Measurements from ENCODE around the gene SLC36A1. TPM values are rescaled to one million over a fixed set of nuclear protein-coding genes. Genes with fewer than 3 reads are reported as not detected.

SLC36A1 gene
- total and polyA plus RNA-seq, 2 donors (not counting 1 experiment from before 2014, with no cell fraction given) = 4.6 to 18.9 TPM

- no peaks in the 10 kb centered on the region for H3K9me3 ChIP-seq (ENCODE audit: control insufficient read depth, insufficient read depth, low read depth, low read length)
- TF ChIP-seq CTCF (conservative IDR thresholded peaks at IDR 0.05 in 1 of 2, IDR thresholded peaks at IDR 0.05 in 1 of 2; ENCODE audit: low read depth in 1 of 2, low read length in 2 of 2) (no peak), EZH2 (IDR thresholded peaks at IDR 0.05; ENCODE audit: low read length, missing control alignments) (no peak)
Measured at GRCh38 chr5:151541571-151541970, 94.2 kb downstream of the SLC36A1 start.

More at GRCh38 chr5:151541571-151541970, 94.2 kb downstream of the SLC36A1 start:
- no peak for DNase-seq (ENCODE audit: low read depth in 2 of 2)
- Histone ChIP-seq H3K36me3 (ENCODE audit: control insufficient read depth, insufficient read depth, low read length) (no peaks in the 10 kb centered on the region), H3K79me2 (ENCODE audit: control insufficient read depth, insufficient read depth, low read length) (no peaks in the 10 kb centered on the region), H3K27ac (ENCODE audit: insufficient read depth, low read length) (no peak overlapping the region), H3K27me3 (ENCODE audit: control insufficient read depth, insufficient read depth, low read length) (no peaks in the 10 kb centered on the region), H4K20me1 (ENCODE audit: control insufficient read depth, extremely low read depth, insufficient read depth, low read length) (no peaks in the 10 kb centered on the region), H3K4me3 (replicated peaks in 1 of 4; ENCODE audit: control extremely low read depth in 1 of 4, insufficient read depth in 1 of 4, low read depth in 3 of 4, low read length in 4 of 4) (no peak overlapping the region), H3K4me1 (ENCODE audit: control insufficient read depth, extremely low read depth, insufficient read depth, low read length) (no peaks in the 10 kb centered on the region), H2AFZ (ENCODE audit: low read length) (no peak overlapping the region), H3K4me2 (ENCODE audit: extremely low read depth, insufficient read depth, low read length) (no peak overlapping the region), H3K9ac (ENCODE audit: insufficient read depth, low read length) (no peak overlapping the region)

Other genes starting within 250 kb of the SLC36A1 start
- 4.0 and 6.4 TPM in 2 replicates for gene CCDC69, start 223.5 kb upstream of the SLC36A1 start, total RNA-seq
- 1.5 and 2.3 TPM in 2 replicates for gene CCDC69, start 223.5 kb upstream of the SLC36A1 start, polyA plus RNA-seq
- 24.9 and 28.2 TPM in 2 replicates for gene GM2A, start 194.4 kb upstream of the SLC36A1 start, total RNA-seq
- 11.9 and 20.0 TPM in 2 replicates for gene GM2A, start 194.4 kb upstream of the SLC36A1 start, polyA plus RNA-seq
- gene SLC36A3, start 143.8 kb upstream of the SLC36A1 start, total RNA-seq = not detected in 2 replicates
- gene SLC36A3, start 143.8 kb upstream of the SLC36A1 start, polyA plus RNA-seq = not detected in 2 replicates
- not detected in 2 replicates for gene SLC36A2, start 100.0 kb upstream of the SLC36A1 start, total RNA-seq
- not detected in 2 replicates for gene SLC36A2, start 100.0 kb upstream of the SLC36A1 start, polyA plus RNA-seq
- gene FAT2, start 143.7 kb downstream of the SLC36A1 start, total RNA-seq = under 0.01 TPM in 2 replicates
- 0.02 TPM in 1 of 2 replicates, not detected in the other for gene FAT2, start 143.7 kb downstream of the SLC36A1 start, polyA plus RNA-seq
- gene SPARC, start 239.3 kb downstream of the SLC36A1 start, total RNA-seq = 408 and 448 TPM in 2 replicates
- gene SPARC, start 239.3 kb downstream of the SLC36A1 start, polyA plus RNA-seq = 3,177 and 6,513 TPM in 2 replicates

Measured in fibroblast of lung (primary cell).